Endothelial cell of umbilical vein (primary cell): Measurements from ENCODE around the gene CCDC93.

ENCODE experiments used
- EZH2 ChIP-seq: IDR thresholded peaks from 2 replicates; pipeline ENCODE4 v1.6.1; 2012; ENCODE audit warnings: borderline replicate concordance, low read depth, mild to moderate bottlenecking, moderate library complexity, low read length, inconsistent platforms; ENCODE audit not compliant: severe bottlenecking
- FOS ChIP-seq: IDR thresholded peaks from 2 replicates; pipeline ENCODE4 v1.6.1; 2011; ENCODE audit warnings: mild to moderate bottlenecking, low read length, moderate library complexity, borderline replicate concordance; ENCODE audit not compliant: insufficient read depth
- JUN ChIP-seq: IDR thresholded peaks from 2 replicates; pipeline ENCODE4 v1.6.1; 2011; ENCODE audit warnings: borderline replicate concordance, low read depth; ENCODE audit not compliant: insufficient read length, insufficient read depth
- POLR2A ChIP-seq: IDR thresholded peaks from 2 replicates; pipeline ENCODE4 v1.6.1; 2012; ENCODE audit warnings: low read depth, mild to moderate bottlenecking, control low read depth, low read length
- POLR2AphosphoS5 ChIP-seq: IDR thresholded peaks from 2 replicates; pipeline ENCODE4 v1.6.1; 2012; ENCODE audit warnings: low read depth, mild to moderate bottlenecking, control low read depth, low read length, moderate library complexity; ENCODE audit not compliant: insufficient read depth
- TF ChIP-seq, protein P1 (sequence below), 2 donors: IDR thresholded peaks; 1 replicate in 1 of 2; 2 replicates in 1 of 2; pipeline ENCODE4 v1.5.1; 2011; ENCODE audit warnings: low read length in 2 of 2, mild to moderate bottlenecking in 2 of 2, moderate library complexity in 2 of 2, control low read depth in 1 of 2, inconsistent platforms in 1 of 2, low read depth in 1 of 2; ENCODE audit not compliant: insufficient read depth in 1 of 2; ENCODE audit errors: extremely low read depth in 1 of 2

DNA sequence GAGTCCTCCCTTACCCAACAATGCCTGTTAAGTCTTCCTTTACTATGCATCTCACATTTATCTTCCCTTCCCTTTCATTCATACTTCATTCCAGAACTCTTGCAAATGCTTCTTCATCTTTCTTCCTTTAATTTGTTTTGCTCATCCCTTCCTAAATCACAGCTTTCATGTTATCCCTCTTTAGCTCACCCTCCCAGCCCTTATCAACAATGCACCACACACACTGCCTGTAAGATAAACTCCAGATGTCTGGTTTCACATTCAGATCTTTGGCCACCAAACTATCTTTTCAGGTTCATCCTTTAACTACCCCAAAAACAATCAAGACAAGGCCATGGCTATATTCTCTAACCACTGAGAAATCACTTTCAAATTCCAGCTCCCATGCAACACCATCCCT, 3.4 kb downstream of the CCDC93 start:
- TF ChIP-seq, protein P1, sequence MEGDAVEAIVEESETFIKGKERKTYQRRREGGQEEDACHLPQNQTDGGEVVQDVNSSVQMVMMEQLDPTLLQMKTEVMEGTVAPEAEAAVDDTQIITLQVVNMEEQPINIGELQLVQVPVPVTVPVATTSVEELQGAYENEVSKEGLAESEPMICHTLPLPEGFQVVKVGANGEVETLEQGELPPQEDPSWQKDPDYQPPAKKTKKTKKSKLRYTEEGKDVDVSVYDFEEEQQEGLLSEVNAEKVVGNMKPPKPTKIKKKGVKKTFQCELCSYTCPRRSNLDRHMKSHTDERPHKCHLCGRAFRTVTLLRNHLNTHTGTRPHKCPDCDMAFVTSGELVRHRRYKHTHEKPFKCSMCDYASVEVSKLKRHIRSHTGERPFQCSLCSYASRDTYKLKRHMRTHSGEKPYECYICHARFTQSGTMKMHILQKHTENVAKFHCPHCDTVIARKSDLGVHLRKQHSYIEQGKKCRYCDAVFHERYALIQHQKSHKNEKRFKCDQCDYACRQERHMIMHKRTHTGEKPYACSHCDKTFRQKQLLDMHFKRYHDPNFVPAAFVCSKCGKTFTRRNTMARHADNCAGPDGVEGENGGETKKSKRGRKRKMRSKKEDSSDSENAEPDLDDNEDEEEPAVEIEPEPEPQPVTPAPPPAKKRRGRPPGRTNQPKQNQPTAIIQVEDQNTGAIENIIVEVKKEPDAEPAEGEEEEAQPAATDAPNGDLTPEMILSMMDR (IDR thresholded peaks at IDR 0.05; ENCODE audit: extremely low read depth in 1 of 2, insufficient read depth in 1 of 2, low read depth in 1 of 2, low read length in 2 of 2), result no peak
- TF ChIP-seq POLR2AphosphoS5 (no peak), POLR2A (no peak), EZH2 (no peak), JUN (no peak), FOS (no peak)
